ENCODE results near the gene FLVCR2. TPM values are rescaled to one million over a fixed set of nuclear protein-coding genes. Genes with fewer than 3 reads are reported as not detected.

The FLVCR2 gene
- total and polyA plus RNA-seq, 2 donors (not counting 1 experiment from before 2014, with no cell fraction given) = 7.0 to 7.3 TPM

GRCh38 chr14:75607842-75608640 is 29.6 kb downstream of the FLVCR2 start:
- Histone ChIP-seq H3K79me2 (ENCODE audit: control insufficient read depth, insufficient read depth, low read length) (no peaks in the 10 kb centered on the region), H3K9ac (ENCODE audit: insufficient read depth, low read length) (no peak overlapping the region), H3K27ac (ENCODE audit: insufficient read depth, low read length) (no peak overlapping the region), H3K27me3 (ENCODE audit: control insufficient read depth, insufficient read depth, low read length) (no peaks in the 10 kb centered on the region), H3K36me3 (ENCODE audit: control insufficient read depth, insufficient read depth, low read length) (no peaks in the 10 kb centered on the region), H2AFZ (ENCODE audit: low read length) (no peak overlapping the region), H3K4me1 (ENCODE audit: control insufficient read depth, extremely low read depth, insufficient read depth, low read length) (no peaks in the 10 kb centered on the region), H3K4me2 (ENCODE audit: extremely low read depth, insufficient read depth, low read length) (no peak overlapping the region), H4K20me1 (ENCODE audit: control insufficient read depth, extremely low read depth, insufficient read depth, low read length) (no peaks in the 10 kb centered on the region), H3K9me3 (ENCODE audit: control insufficient read depth, insufficient read depth, low read depth, low read length) (no peaks in the 10 kb centered on the region), H3K4me3 (replicated peaks in 1 of 4; ENCODE audit: control extremely low read depth in 1 of 4, insufficient read depth in 1 of 4, low read depth in 3 of 4, low read length in 4 of 4) (no peak overlapping the region)
- TF ChIP-seq CTCF (conservative IDR thresholded peaks at IDR 0.05 in 1 of 2, IDR thresholded peaks at IDR 0.05 in 1 of 2; ENCODE audit: low read depth in 1 of 2, low read length in 2 of 2) = no peak
- no peak for TF ChIP-seq EZH2 (IDR thresholded peaks at IDR 0.05; ENCODE audit: low read length, missing control alignments)
- DNase-seq (ENCODE audit: low read depth in 2 of 2) = no peak

DNA sequence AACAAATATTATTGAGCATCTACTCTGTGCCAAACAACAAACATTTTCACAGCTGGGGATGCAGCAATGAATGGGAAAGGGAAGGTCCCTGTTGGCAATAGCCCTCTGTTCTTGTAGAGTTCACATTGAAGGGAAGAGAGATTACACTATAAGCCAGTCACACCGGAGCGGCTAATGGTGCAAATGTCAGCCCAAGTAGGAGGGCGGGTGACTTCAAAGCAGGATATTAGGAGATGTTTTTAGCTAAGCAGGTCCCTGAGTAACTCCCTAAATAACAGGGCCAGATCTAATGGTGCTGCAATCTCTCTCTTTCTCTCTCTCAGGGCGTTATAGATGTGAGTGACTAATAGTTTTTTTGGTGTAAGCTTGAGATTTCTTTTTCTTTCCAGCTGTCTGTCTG is 30.7 kb downstream of the FLVCR2 start:
- Histone ChIP-seq H3K9me3 (ENCODE audit: control insufficient read depth, insufficient read depth, low read depth, low read length) (no peaks in the 10 kb centered on the region), H4K20me1 (ENCODE audit: control insufficient read depth, extremely low read depth, insufficient read depth, low read length) (no peaks in the 10 kb centered on the region), H2AFZ (ENCODE audit: low read length) (no peak overlapping the region), H3K27me3 (ENCODE audit: control insufficient read depth, insufficient read depth, low read length) (no peaks in the 10 kb centered on the region), H3K4me1 (ENCODE audit: control insufficient read depth, extremely low read depth, insufficient read depth, low read length) (no peaks in the 10 kb centered on the region), H3K36me3 (ENCODE audit: control insufficient read depth, insufficient read depth, low read length) (no peaks in the 10 kb centered on the region), H3K27ac (ENCODE audit: insufficient read depth, low read length) (no peak overlapping the region), H3K79me2 (ENCODE audit: control insufficient read depth, insufficient read depth, low read length) (no peaks in the 10 kb centered on the region), H3K9ac (ENCODE audit: insufficient read depth, low read length) (no peak overlapping the region), H3K4me3 (replicated peaks in 1 of 4; ENCODE audit: control extremely low read depth in 1 of 4, insufficient read depth in 1 of 4, low read depth in 3 of 4, low read length in 4 of 4) (no peak overlapping the region), H3K4me2 (ENCODE audit: extremely low read depth, insufficient read depth, low read length) (no peak overlapping the region)
- no peak for DNase-seq (ENCODE audit: low read depth in 2 of 2)
- TF ChIP-seq CTCF (conservative IDR thresholded peaks at IDR 0.05 in 1 of 2, IDR thresholded peaks at IDR 0.05 in 1 of 2; ENCODE audit: low read depth in 1 of 2, low read length in 2 of 2) = no peak
- TF ChIP-seq EZH2 (IDR thresholded peaks at IDR 0.05; ENCODE audit: low read length, missing control alignments) = no peak

DNA sequence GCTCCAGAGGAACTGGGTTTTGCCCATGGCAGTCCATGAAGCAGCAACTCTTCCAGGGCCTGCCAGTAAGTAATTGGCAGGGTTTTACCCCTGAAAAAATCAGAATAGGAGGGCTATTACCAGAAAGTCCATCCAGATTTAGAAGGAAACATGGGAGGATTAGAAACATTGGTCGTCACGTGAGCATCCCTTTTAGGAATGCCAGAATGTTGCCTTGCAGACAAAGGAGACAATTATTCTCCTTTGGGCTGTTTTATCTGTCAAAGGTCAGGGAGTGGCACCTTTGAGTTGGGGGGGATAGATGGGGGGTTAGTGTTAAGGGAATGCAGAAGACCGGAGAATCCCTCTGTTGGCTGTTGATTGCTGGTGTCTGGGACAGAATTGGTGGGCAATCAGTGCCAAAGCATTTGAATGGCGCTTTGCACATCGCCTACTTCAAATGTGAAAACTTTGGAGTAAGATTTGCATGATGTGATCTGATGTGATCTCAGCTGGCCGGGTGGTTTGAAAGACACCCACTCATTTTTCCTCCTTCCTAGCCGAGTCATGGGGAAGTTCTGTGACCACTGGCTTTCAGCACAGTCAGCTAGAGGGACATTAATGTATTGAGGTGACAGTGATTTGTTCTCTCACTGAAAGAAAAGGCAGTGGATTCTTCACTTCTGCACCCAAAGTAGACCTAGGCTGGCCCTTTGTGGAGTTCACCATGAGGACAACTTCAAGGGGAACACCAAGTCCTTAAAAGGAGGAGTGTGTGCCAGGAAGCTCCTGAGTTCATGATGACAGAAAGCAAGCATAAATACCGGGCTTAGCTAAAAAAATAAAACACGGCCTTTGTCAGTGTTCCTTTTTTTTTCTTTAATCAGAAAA is 31.4 kb downstream of the FLVCR2 start:
- H3K79me2 ChIP-seq (ENCODE audit: control insufficient read depth, insufficient read depth, low read length) = no peaks in the 10 kb centered on the region
- H3K27me3 ChIP-seq (ENCODE audit: control insufficient read depth, insufficient read depth, low read length) = no peaks in the 10 kb centered on the region
- no peak overlapping the region for H3K27ac ChIP-seq (ENCODE audit: insufficient read depth, low read length)
- no peaks in the 10 kb centered on the region for H3K9me3 ChIP-seq (ENCODE audit: control insufficient read depth, insufficient read depth, low read depth, low read length)
- H3K36me3 ChIP-seq (ENCODE audit: control insufficient read depth, insufficient read depth, low read length) = no peaks in the 10 kb centered on the region
- no peak overlapping the region for H3K4me3 ChIP-seq (replicated peaks in 1 of 4; ENCODE audit: control extremely low read depth in 1 of 4, insufficient read depth in 1 of 4, low read depth in 3 of 4, low read length in 4 of 4)
- no peak overlapping the region for H3K9ac ChIP-seq (ENCODE audit: insufficient read depth, low read length)
- no peak for TF ChIP-seq CTCF (conservative IDR thresholded peaks at IDR 0.05 in 1 of 2, IDR thresholded peaks at IDR 0.05 in 1 of 2; ENCODE audit: low read depth in 1 of 2, low read length in 2 of 2)
- TF ChIP-seq EZH2 (IDR thresholded peaks at IDR 0.05; ENCODE audit: low read length, missing control alignments) = no peak
- no peaks in the 10 kb centered on the region for H4K20me1 ChIP-seq (ENCODE audit: control insufficient read depth, extremely low read depth, insufficient read depth, low read length)
- H3K4me2 ChIP-seq (ENCODE audit: extremely low read depth, insufficient read depth, low read length) = no peak overlapping the region
- peak in 1 of 2 donors; percentile 52 for DNase-seq (ENCODE audit: low read depth in 2 of 2)
- no peaks in the 10 kb centered on the region for H3K4me1 ChIP-seq (ENCODE audit: control insufficient read depth, extremely low read depth, insufficient read depth, low read length)
- H2AFZ ChIP-seq (ENCODE audit: low read length) = no peak overlapping the region

All from fibroblast of lung (primary cell).